ENCODE measurements around the gene CYTIP. TPM values are rescaled to one million over a fixed set of nuclear protein-coding genes. Genes with fewer than 3 reads are reported as not detected.

CYTIP gene
- polyA plus RNA-seq, 1 donor from 2014 or later: not detected

GRCh38 chr2:157479081-157480027 lies 35.5 kb upstream of the CYTIP start:
- Histone ChIP-seq H3F3A (ENCODE audit: insufficient read depth, low read length, poor library complexity, severe bottlenecking) (no peaks in the 10 kb centered on the region), H4K20me1 (ENCODE audit: insufficient read depth) (no peaks in the 10 kb centered on the region), H3K9me3 (ENCODE audit: low read length) (no peaks in the 10 kb centered on the region), H3K36me3 (ENCODE audit: insufficient read depth, low read length) (no peaks in the 10 kb centered on the region), H3K27me3 (ENCODE audit: insufficient read depth, low read depth, low read length) (no peaks in the 10 kb centered on the region), H2AFZ (ENCODE audit: low read depth, low read length) (no peak overlapping the region), H3K4me3 (ENCODE audit: low read length) (no peak overlapping the region), H3K27ac (ENCODE audit: low read length) (no peak overlapping the region), H3K9me2 (ENCODE audit: insufficient read depth, low read length) (no peaks in the 10 kb centered on the region), H3K9ac (ENCODE audit: low read length) (no peak overlapping the region), H3K79me2 (replicated peaks; ENCODE audit: insufficient read depth, low read length) (no peaks in the 10 kb centered on the region), H3K4me2 (ENCODE audit: low read length) (no peak overlapping the region)
- no peak for TF ChIP-seq SMC3 (conservative IDR thresholded peaks at IDR 0.05; ENCODE audit: poor library complexity)
- TF ChIP-seq POLR2AphosphoS5 (IDR thresholded peaks at IDR 0.05): no peak
- TF ChIP-seq RAD21 (conservative IDR thresholded peaks at IDR 0.05): no peak
- TF ChIP-seq, protein P1, sequence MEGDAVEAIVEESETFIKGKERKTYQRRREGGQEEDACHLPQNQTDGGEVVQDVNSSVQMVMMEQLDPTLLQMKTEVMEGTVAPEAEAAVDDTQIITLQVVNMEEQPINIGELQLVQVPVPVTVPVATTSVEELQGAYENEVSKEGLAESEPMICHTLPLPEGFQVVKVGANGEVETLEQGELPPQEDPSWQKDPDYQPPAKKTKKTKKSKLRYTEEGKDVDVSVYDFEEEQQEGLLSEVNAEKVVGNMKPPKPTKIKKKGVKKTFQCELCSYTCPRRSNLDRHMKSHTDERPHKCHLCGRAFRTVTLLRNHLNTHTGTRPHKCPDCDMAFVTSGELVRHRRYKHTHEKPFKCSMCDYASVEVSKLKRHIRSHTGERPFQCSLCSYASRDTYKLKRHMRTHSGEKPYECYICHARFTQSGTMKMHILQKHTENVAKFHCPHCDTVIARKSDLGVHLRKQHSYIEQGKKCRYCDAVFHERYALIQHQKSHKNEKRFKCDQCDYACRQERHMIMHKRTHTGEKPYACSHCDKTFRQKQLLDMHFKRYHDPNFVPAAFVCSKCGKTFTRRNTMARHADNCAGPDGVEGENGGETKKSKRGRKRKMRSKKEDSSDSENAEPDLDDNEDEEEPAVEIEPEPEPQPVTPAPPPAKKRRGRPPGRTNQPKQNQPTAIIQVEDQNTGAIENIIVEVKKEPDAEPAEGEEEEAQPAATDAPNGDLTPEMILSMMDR (IDR thresholded peaks at IDR 0.05; ENCODE audit: poor library complexity, severe bottlenecking): no peak
- TF ChIP-seq EP300 (conservative IDR thresholded peaks at IDR 0.05; ENCODE audit: poor library complexity, severe bottlenecking): no peak
- TF ChIP-seq EZH2 (IDR thresholded peaks at IDR 0.05; ENCODE audit: borderline replicate concordance, insufficient read depth, low read length, poor library complexity, severe bottlenecking): no peak
- TF ChIP-seq TAF1 (IDR thresholded peaks at IDR 0.05; ENCODE audit: low read depth): no peak

- no peaks in the 10 kb centered on the region for H3K9me2 ChIP-seq (ENCODE audit: insufficient read depth, low read length)
- H3K27ac ChIP-seq (ENCODE audit: low read length): no peak overlapping the region
- no peak overlapping the region for H3K4me3 ChIP-seq (ENCODE audit: low read length)
- H3K79me2 ChIP-seq (replicated peaks; ENCODE audit: insufficient read depth, low read length): no peaks in the 10 kb centered on the region
- H3K36me3 ChIP-seq (ENCODE audit: insufficient read depth, low read length): no peaks in the 10 kb centered on the region
- H3K9me3 ChIP-seq (ENCODE audit: low read length): no peaks in the 10 kb centered on the region
- no peaks in the 10 kb centered on the region for H4K20me1 ChIP-seq (ENCODE audit: insufficient read depth)
- TF ChIP-seq TAF1 (IDR thresholded peaks at IDR 0.05; ENCODE audit: low read depth) (no peak), REST (IDR thresholded peaks at IDR 0.05; ENCODE audit: borderline replicate concordance) (no peak), EZH2 (IDR thresholded peaks at IDR 0.05; ENCODE audit: borderline replicate concordance, insufficient read depth, low read length, poor library complexity, severe bottlenecking) (no peak), MXI1 (conservative IDR thresholded peaks at IDR 0.05; ENCODE audit: poor library complexity, severe bottlenecking) (no peak), EP300 (conservative IDR thresholded peaks at IDR 0.05; ENCODE audit: poor library complexity, severe bottlenecking) (no peak), SMC3 (conservative IDR thresholded peaks at IDR 0.05; ENCODE audit: poor library complexity) (no peak), POLR2AphosphoS5 (IDR thresholded peaks at IDR 0.05) (no peak), RAD21 (conservative IDR thresholded peaks at IDR 0.05) (no peak)
- TF ChIP-seq, protein P1 (IDR thresholded peaks at IDR 0.05; ENCODE audit: poor library complexity, severe bottlenecking): no peak
- H3K4me2 ChIP-seq (ENCODE audit: low read length): no peak overlapping the region
- H3F3A ChIP-seq (ENCODE audit: insufficient read depth, low read length, poor library complexity, severe bottlenecking): no peaks in the 10 kb centered on the region
- H3K27me3 ChIP-seq (ENCODE audit: insufficient read depth, low read depth, low read length): no peaks in the 10 kb centered on the region
- no peak overlapping the region for H3K9ac ChIP-seq (ENCODE audit: low read length)
- H2AFZ ChIP-seq (ENCODE audit: low read depth, low read length): no peak overlapping the region
Observed at GRCh38 chr2:157477919-157478318, 34.0 kb upstream of the CYTIP start.
